Stomach (tissue), 4 donors: ENCODE measurements around the gene OMP.

Source experiments
- POLR2A ChIP-seq, 4 donors: fragments of 450-650 bp; IDR thresholded peaks; one replicate each; pipeline ENCODE4 v1.6.1; 2016; ENCODE audit warnings: antibody characterized with exemption in 4 of 4, control low read depth in 2 of 4, mild to moderate bottlenecking in 1 of 4, moderate library complexity in 1 of 4
- TF ChIP-seq, protein P1 (sequence below), 7 experiments: fragments of 450-650 bp in 4 of 7; fragments of 200-600 bp in 3 of 7; sonication (generic) in 3 of 7; IDR thresholded peaks; one replicate each; pipeline ENCODE4 v1.5.1; 2016 to 2019; ENCODE audit warnings: antibody characterized with exemption in 7 of 7, control low read depth in 2 of 7, mild to moderate bottlenecking in 1 of 7

DNA sequence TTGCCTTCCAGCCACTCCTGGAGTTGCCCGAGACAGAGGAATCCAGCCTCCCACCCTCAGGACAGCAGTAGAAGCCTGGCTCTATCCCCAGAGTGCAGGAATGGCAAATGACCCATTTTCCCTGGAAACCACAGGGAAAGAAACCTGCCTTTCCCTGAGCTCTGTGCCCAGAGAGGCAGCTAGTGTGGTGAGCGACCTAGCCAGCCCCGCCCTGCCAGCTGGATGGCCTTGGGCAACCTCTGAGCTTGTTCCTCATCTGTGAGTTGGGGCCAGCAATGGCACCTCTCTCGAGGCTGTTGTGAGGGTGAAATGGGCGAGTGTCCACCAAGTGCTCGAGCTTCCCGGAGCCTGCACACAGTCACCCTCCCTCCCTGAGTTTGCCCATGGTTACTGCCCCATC lies 3.7 kb downstream of the OMP start:
- TF ChIP-seq, protein P1, sequence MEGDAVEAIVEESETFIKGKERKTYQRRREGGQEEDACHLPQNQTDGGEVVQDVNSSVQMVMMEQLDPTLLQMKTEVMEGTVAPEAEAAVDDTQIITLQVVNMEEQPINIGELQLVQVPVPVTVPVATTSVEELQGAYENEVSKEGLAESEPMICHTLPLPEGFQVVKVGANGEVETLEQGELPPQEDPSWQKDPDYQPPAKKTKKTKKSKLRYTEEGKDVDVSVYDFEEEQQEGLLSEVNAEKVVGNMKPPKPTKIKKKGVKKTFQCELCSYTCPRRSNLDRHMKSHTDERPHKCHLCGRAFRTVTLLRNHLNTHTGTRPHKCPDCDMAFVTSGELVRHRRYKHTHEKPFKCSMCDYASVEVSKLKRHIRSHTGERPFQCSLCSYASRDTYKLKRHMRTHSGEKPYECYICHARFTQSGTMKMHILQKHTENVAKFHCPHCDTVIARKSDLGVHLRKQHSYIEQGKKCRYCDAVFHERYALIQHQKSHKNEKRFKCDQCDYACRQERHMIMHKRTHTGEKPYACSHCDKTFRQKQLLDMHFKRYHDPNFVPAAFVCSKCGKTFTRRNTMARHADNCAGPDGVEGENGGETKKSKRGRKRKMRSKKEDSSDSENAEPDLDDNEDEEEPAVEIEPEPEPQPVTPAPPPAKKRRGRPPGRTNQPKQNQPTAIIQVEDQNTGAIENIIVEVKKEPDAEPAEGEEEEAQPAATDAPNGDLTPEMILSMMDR (IDR thresholded peaks at IDR 0.05): no peak
- no peak for TF ChIP-seq POLR2A (IDR thresholded peaks at IDR 0.05)
